AG09319 (cell line): ENCODE measurements around the gene NKIRAS2.

Experiments used
- DNase-seq: peaks from one replicate; pipeline ENCODE4 v3.0.0-alpha.2; 2010; ENCODE audit warnings: low read depth; ENCODE audit errors: extremely low read depth
- CTCF ChIP-seq: IDR thresholded peaks from 2 replicates; pipeline ENCODE4 v1.5.1; 2011; ENCODE audit warnings: low read depth, mild to moderate bottlenecking, inconsistent platforms, low read length, moderate library complexity

NKIRAS2 gene

GRCh38 chr17:41974658-41975057, 45.2 kb upstream of the NKIRAS2 start:
- TF ChIP-seq CTCF: no peak
- no peak for DNase-seq

- TF ChIP-seq CTCF: no peak
- DNase-seq: peak; percentile 15
These were observed 44.5 kb upstream of the NKIRAS2 start for GRCh38 chr17:41975099-41976083.

DNA sequence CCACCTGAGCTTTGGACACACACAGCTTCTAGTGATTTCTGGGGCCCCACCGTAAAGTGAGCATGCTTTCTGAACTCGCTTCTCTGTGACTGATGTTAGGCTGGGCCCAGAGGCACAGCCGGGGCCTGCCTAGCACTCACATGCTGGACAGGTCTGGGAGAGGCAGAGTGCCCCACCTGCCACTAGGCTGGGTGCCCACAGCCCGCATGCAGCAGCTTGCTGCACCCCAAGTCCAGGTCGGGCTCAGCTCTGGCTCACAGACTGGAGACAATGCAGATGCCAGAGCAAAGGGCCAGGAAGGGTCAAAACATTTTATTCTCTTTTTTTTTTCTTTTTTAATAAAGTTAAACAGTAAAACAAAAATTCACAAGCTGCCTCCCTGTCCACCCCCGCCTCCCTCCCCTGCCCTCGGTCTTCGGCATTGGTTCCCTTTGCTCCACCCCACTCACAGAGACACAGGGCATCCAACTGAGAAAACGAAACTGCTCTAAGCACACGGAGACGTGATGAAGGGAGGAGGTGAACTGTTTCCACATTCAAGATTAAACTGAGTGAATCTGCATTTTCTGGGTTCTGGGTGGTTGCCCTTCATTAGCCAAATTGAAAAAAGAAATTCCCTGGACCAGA, 43.6 kb upstream of the NKIRAS2 start:
- DNase-seq: peak; percentile 31
- TF ChIP-seq CTCF: no peak

GRCh38 chr17:41977991-41978390, 41.9 kb upstream of the NKIRAS2 start:
- no peak for TF ChIP-seq CTCF
- DNase-seq: no peak

DNA sequence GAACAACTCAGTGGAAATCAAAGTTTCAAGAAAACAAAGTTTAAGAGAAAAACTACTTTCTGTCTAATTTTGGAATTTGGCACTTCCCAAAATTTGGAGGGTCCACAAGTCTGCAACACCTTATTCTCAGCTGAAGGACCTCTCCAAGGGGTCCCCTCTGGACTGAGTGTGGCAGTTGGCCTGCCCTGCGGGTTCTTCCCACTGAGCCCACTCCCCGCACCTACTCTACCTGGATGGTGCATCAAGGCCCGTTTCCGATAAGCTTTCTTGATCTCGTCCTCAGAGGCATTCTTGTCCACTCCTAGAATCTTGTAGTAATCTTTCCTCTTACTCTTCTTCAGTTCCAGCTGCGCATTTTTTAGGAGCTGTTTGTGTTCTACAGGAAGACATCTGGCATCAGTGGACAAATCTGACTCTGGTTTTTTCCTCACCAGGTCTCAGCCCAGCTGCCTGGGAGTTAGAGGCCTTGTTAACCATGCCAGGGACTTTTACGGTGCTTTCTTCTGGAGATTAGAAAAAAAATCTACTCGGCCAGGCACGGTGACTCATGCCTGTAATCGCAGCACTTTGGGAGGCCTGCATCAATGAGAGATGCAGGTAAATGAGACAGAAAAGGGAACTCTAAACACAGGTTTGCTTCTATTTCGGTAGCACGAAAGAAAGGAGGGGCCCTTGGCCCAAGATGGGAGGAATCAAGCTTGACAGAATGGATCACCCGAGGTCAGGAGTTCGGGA, 37.7 kb upstream of the NKIRAS2 start:
- DNase-seq: no peak
- TF ChIP-seq CTCF: no peak

DNA sequence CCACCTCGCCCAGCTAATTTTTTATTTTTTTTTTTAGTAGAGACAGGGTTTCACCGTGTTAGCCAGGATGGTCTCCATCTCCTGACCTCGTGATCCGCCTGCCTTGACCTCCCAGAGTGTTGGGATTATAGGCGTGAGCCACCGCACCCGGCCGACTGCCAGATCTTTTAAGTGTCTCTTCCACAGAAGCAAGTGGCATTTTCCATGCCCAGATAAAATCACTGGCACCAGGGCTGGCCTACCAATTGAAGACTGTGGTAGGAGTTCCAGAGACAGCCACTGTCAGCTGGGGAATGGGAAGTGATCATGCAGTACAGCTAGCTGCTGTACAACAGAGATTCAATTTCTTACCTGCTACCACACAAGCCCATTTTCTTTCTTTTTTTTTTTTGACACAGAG, 35.4 kb upstream of the NKIRAS2 start:
- DNase-seq: no peak

More for the DNA sequence above, 35.4 kb upstream of the NKIRAS2 start:
- no peak for TF ChIP-seq CTCF
